ENCODE results near the gene ABTB1.

GRCh38 chr3:127625821-127626220 is 46.9 kb upstream of the ABTB1 start:
- no peak for TF ChIP-seq ZNF224 (CRISPR knock-in tag; IDR thresholded peaks at IDR 0.05)
- no peak for TF ChIP-seq HHEX (CRISPR knock-in tag; IDR thresholded peaks at IDR 0.05)
- no peak for TF ChIP-seq SMAD1 (CRISPR knock-in tag; IDR thresholded peaks at IDR 0.05; ENCODE audit: borderline replicate concordance, low read depth)
- TF ChIP-seq TMF1 (CRISPR knock-in tag; IDR thresholded peaks at IDR 0.05; ENCODE audit: low read depth) = no peak
- TF ChIP-seq POLR2AphosphoS5 (IDR thresholded peaks at IDR 0.05; ENCODE audit: low read depth, low read length) = no peak
- no peak for TF ChIP-seq ZC3H4 (CRISPR knock-in tag; IDR thresholded peaks at IDR 0.05; ENCODE audit: borderline replicate concordance)
- TF ChIP-seq EP300 (IDR thresholded peaks at IDR 0.05; ENCODE audit: low read depth in 2 of 2, low read length in 2 of 2) = no peak
- no peak for TF ChIP-seq EP300 (CRISPR knock-in tag; IDR thresholded peaks at IDR 0.05; ENCODE audit: borderline replicate concordance)
- no peak for TF ChIP-seq ZNF567 (CRISPR knock-in tag; IDR thresholded peaks at IDR 0.05; ENCODE audit: borderline replicate concordance)
- no peak for TF ChIP-seq ZNF597 (CRISPR knock-in tag; IDR thresholded peaks at IDR 0.05)
- no peak for TF ChIP-seq SNAPC4 (CRISPR knock-in tag; IDR thresholded peaks at IDR 0.05)
- no peak for TF ChIP-seq FOXA1 (IDR thresholded peaks at IDR 0.05)
- no peak for TF ChIP-seq FOXA1 (CRISPR knock-in tag; IDR thresholded peaks at IDR 0.05)

Measured in HepG2 (cell line).